GM23338 (cell line): ENCODE data around the gene AGRN. TPM values are rescaled to one million over a fixed set of nuclear protein-coding genes. Genes with fewer than 3 reads are reported as not detected.
"Not testable (repeated sequence)": the region's sequence is repeated elsewhere in the genome, so short reads cannot be mapped to it uniquely, and the experiment has no call there.

Source experiments
- ATAC-seq: fragments of 200-7000 bp; cut with Tn5 transposase; 3 replicates; pipeline ENCODE4 v1.9.1; 2020
- DNase-seq: peaks from one replicate; pipeline ENCODE4 v3.0.0-alpha.2; 2015; ENCODE audit warnings: low spot score
- H2AFZ ChIP-seq: fragments of 200-600 bp; sonication (generic); 2 replicates; pipeline ENCODE4 v1.8.0; 2016; ENCODE audit warnings: antibody characterized with exemption, mild to moderate bottlenecking, moderate library complexity
- H3F3A ChIP-seq: fragments of 200-600 bp; sonication (generic); replicated peaks from 2 replicates; pipeline ENCODE4 v1.8.0; 2017; ENCODE audit warnings: antibody characterized with exemption, mixed run types, low read depth
- H3K27ac ChIP-seq: fragments of 200-600 bp; sonication (generic); 2 replicates; pipeline ENCODE4 v1.6.1; 2016; ENCODE audit warnings: low read depth
- H3K27me3 ChIP-seq: fragments of 200-600 bp; sonication (generic); 2 replicates; pipeline ENCODE4 v1.8.0; 2016; ENCODE audit warnings: mild to moderate bottlenecking, mixed run types, moderate library complexity; ENCODE audit not compliant: insufficient read depth
- H3K36me3 ChIP-seq: fragments of 200-600 bp; sonication (generic); 2 replicates; pipeline ENCODE4 v1.8.0; 2016; ENCODE audit warnings: mild to moderate bottlenecking; ENCODE audit not compliant: insufficient read depth
- H3K4me1 ChIP-seq: fragments of 200-600 bp; sonication (generic); 2 replicates; pipeline ENCODE4 v1.8.0; 2016; ENCODE audit warnings: mild to moderate bottlenecking, moderate library complexity; ENCODE audit not compliant: insufficient read depth
- H3K4me2 ChIP-seq: fragments of 200-600 bp; sonication (generic); 2 replicates; pipeline ENCODE4 v1.7.1; 2017; ENCODE audit warnings: mixed run types
- H3K4me3 ChIP-seq: fragments of 200-600 bp; sonication (generic); 2 replicates; pipeline ENCODE4 v1.6.1; 2016; ENCODE audit warnings: mixed run types
- H3K79me2 ChIP-seq: fragments of 200-600 bp; sonication (generic); replicated peaks from 2 replicates; pipeline ENCODE4 v1.8.0; 2017; ENCODE audit warnings: mild to moderate bottlenecking; ENCODE audit not compliant: insufficient read depth
- H3K9me2 ChIP-seq: fragments of 200-600 bp; sonication (generic); 2 replicates; pipeline ENCODE4 v1.8.0; 2017; ENCODE audit not compliant: insufficient read depth
- H4K20me1 ChIP-seq: fragments of 200-600 bp; sonication (generic); replicated peaks from 2 replicates; pipeline ENCODE4 v1.8.0; 2017; ENCODE audit warnings: mild to moderate bottlenecking; ENCODE audit not compliant: insufficient read depth
- H3K27ac Mint-ChIP-seq: 2 replicates; pipeline ENCODE4 v1.8.0; 2020; ENCODE audit warnings: inconsistent platforms, mild to moderate bottlenecking, moderate library complexity, mixed read lengths
- H3K27me3 Mint-ChIP-seq: 3 replicates; pipeline ENCODE4 v1.8.0; 2022; ENCODE audit warnings: low read depth, mild to moderate bottlenecking, moderate library complexity, mixed read lengths, inconsistent platforms; ENCODE audit not compliant: insufficient read depth, poor library complexity
- H3K36me3 Mint-ChIP-seq: 3 replicates; pipeline ENCODE4 v1.8.0; 2021; ENCODE audit warnings: low read depth, mild to moderate bottlenecking, inconsistent platforms, moderate library complexity, mixed read lengths
- H3K4me1 Mint-ChIP-seq: 3 replicates; pipeline ENCODE4 v1.8.0; 2020; ENCODE audit warnings: mild to moderate bottlenecking, inconsistent platforms, mixed read lengths
- H3K4me3 Mint-ChIP-seq: 3 replicates; pipeline ENCODE4 v1.8.0; 2021; ENCODE audit warnings: moderate library complexity, mild to moderate bottlenecking, inconsistent platforms, mixed read lengths
- H3K9me3 Mint-ChIP-seq: 3 replicates; pipeline ENCODE4 v1.8.0; 2020; ENCODE audit warnings: moderate library complexity, mild to moderate bottlenecking, inconsistent platforms, mixed read lengths
- CTCF ChIP-seq, 2 experiments: fragments of 200-600 bp in 1 of 2; sonication (generic) in 1 of 2; conservative IDR thresholded peaks; 2 replicates each; pipeline versions ENCODE4 v1.5.1 to v1.6.1; 2016 to 2017; ENCODE audit warnings: antibody characterized with exemption in 2 of 2, low read depth in 2 of 2, mild to moderate bottlenecking in 2 of 2, moderate library complexity in 1 of 2
- ETS1 ChIP-seq: IDR thresholded peaks from 2 replicates; pipeline ENCODE4 v1.6.1; 2016; ENCODE audit warnings: antibody characterized with exemption
- EZH2 ChIP-seq: fragments of 200-600 bp; sonication (generic); IDR thresholded peaks from one replicate; pipeline ENCODE4 v1.8.0; 2017; ENCODE audit warnings: antibody characterized with exemption, mild to moderate bottlenecking, low read depth; ENCODE audit not compliant: unreplicated experiment
- EZH2phosphoT487 ChIP-seq: fragments of 200-600 bp; sonication (generic); IDR thresholded peaks from one replicate; pipeline ENCODE4 v1.8.1; 2018; ENCODE audit warnings: antibody characterized with exemption; ENCODE audit not compliant: unreplicated experiment
- JUNB ChIP-seq: IDR thresholded peaks from one replicate; pipeline ENCODE4 v1.6.1; 2016; ENCODE audit warnings: antibody characterized with exemption; ENCODE audit not compliant: unreplicated experiment
- NANOG ChIP-seq: IDR thresholded peaks from 2 replicates; pipeline ENCODE4 v1.6.1; 2016; ENCODE audit warnings: antibody characterized with exemption, borderline replicate concordance
- ZNF114 ChIP-seq: fragments of 250-450 bp; sonication (Bioruptor Pico); IDR thresholded peaks from 2 replicates; pipeline ENCODE4 v1.5.0; 2020; ENCODE audit warnings: mild to moderate bottlenecking, moderate library complexity
- ZNF331 ChIP-seq: fragments of 250-450 bp; sonication (Bioruptor Pico); IDR thresholded peaks from 2 replicates; pipeline ENCODE4 v1.5.0; 2020; ENCODE audit warnings: low read depth, mild to moderate bottlenecking, moderate library complexity
- ZNF462 ChIP-seq: fragments of 250-450 bp; sonication (Bioruptor Pico); IDR thresholded peaks from 2 replicates; pipeline ENCODE4 v1.5.0; 2020; ENCODE audit warnings: mild to moderate bottlenecking, moderate library complexity
- polyA plus RNA-seq: library from polyadenylated mRNA; unstranded; fragments of >200 nt; fragmentation: Nextera tagmentation; extraction: Ambion mirVana; gene quantifications from 2 replicates; pipeline ENCODE4 v1.2.1, GENCODE V29; 2016
- total RNA-seq: library from RNA; depleted of rRNA; stranded (reverse); fragments of >200 nt; shearing (Covaris generic); gene quantifications from 2 replicates; pipeline ENCODE4 v1.2.3, GENCODE V29; 2014

The AGRN gene
- total and polyA plus RNA-seq, 2 experiments from 2014 or later, result 12.3 to 185 TPM

- ATAC-seq, result peak; percentile 6
- not testable (repeated sequence) for H2AFZ ChIP-seq, H3K27ac ChIP-seq, H3K4me2 ChIP-seq, H3K4me3 ChIP-seq, H3K9me2 ChIP-seq, H3F3A ChIP-seq, H3K36me3 Mint-ChIP-seq, H3K79me2 ChIP-seq, DNase-seq, H3K9me3 Mint-ChIP-seq, H3K27ac Mint-ChIP-seq, H3K4me1 ChIP-seq, H3K36me3 ChIP-seq, H3K4me3 Mint-ChIP-seq, H4K20me1 ChIP-seq
- peaks cover 29% of the 10 kb centered on the region for H3K27me3 Mint-ChIP-seq
- H3K27me3 ChIP-seq, result peaks cover 20% of the 10 kb centered on the region
- H3K4me1 Mint-ChIP-seq, result peaks cover 10% of the 10 kb centered on the region
These were observed 11.1 kb downstream of the AGRN start for GRCh38 chr1:1030867-1031658.

GRCh38 chr1:1031659-1032235, 11.8 kb downstream of the AGRN start:
- H3K4me3 ChIP-seq, result no peak overlapping the region
- peak overlapping the region; percentile 63; the same call in 2 of the 3 replicates for H3K4me3 Mint-ChIP-seq
- H3K27me3 ChIP-seq, result peaks cover 27% of the 10 kb centered on the region
- no peaks in the 10 kb centered on the region; the same call in 2 of the 3 replicates for H3K9me3 Mint-ChIP-seq
- TF ChIP-seq EZH2phosphoT487, result no peak
- TF ChIP-seq ZNF331 (CRISPR knock-in tag), result no peak
- no peak for TF ChIP-seq NANOG
- TF ChIP-seq ZNF114, result no peak
- no peak for TF ChIP-seq EZH2
- no peak for TF ChIP-seq CTCF (conservative IDR thresholded peaks at IDR 0.05; ENCODE audit: low read depth in 2 of 2)
- TF ChIP-seq ZNF462 (CRISPR knock-in tag), result no peak
- TF ChIP-seq ETS1, result no peak
- TF ChIP-seq JUNB, result no peak
- no peaks in the 10 kb centered on the region for H3K36me3 ChIP-seq
- H3K4me1 Mint-ChIP-seq, result peaks cover 9% of the 10 kb centered on the region; the same call in 2 of the 3 replicates
- H3K9me2 ChIP-seq, result no peaks in the 10 kb centered on the region
- no peaks in the 10 kb centered on the region for H3F3A ChIP-seq
- ATAC-seq (no peak), DNase-seq (no peak)
- H3K27me3 Mint-ChIP-seq, result peaks cover 30% of the 10 kb centered on the region
- H3K4me2 ChIP-seq, result no peak overlapping the region; the same call in 1 of the 2 replicates
- H3K27ac Mint-ChIP-seq, result no peak overlapping the region
- H3K36me3 Mint-ChIP-seq, result peaks cover 9% of the 10 kb centered on the region; the same call in 2 of the 3 replicates
- H3K4me1 ChIP-seq, result peaks cover 5% of the 10 kb centered on the region; the same call in 1 of the 2 replicates
- H3K79me2 ChIP-seq, result no peaks in the 10 kb centered on the region
- no peak overlapping the region for H3K27ac ChIP-seq
- H4K20me1 ChIP-seq, result peaks cover 16% of the 10 kb centered on the region
- no peak overlapping the region for H2AFZ ChIP-seq
